G401.6 (cell line): ENCODE results near the gene SF1.

Source experiments
- FAIRE-seq: peaks from 2 replicates; lab custom pipeline; 2012; peaks lifted over from hg19 to GRCh38; lab: Jason Lieb, UNC

SF1 gene

DNA sequence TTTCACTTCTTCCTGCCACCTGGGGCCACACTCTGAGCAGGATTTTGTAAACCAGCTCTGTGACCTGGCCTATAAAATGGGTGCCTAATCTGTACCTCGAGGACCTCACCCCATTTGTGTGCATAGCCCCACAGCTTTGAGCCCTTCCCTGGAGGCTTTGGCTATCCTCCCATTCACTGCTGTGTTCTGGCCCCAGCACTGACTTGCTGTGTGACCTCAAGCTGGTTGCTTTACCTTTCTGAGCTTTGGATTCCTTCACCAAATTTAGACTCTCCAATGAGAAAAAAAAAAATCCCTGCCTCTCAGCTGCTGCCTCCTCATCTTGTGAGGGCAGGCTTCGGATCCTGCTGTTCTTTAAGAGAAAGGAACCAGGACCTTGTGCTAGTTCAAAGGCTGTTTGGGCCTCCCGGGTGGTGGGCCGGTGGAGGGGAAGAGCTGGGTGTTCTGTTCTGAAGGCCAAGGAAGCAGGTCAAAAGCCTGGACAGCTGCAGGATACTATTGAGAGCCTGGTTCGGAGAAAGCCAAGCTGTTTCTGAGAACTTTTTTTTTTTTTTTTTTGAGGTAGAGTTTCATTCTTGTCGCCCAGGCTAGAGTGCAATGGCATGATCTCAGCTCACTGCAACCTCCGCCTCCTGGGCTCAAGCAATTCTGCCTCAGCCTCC, 17.5 kb downstream of the SF1 start:
- peak; percentile 67 for FAIRE-seq

DNA sequence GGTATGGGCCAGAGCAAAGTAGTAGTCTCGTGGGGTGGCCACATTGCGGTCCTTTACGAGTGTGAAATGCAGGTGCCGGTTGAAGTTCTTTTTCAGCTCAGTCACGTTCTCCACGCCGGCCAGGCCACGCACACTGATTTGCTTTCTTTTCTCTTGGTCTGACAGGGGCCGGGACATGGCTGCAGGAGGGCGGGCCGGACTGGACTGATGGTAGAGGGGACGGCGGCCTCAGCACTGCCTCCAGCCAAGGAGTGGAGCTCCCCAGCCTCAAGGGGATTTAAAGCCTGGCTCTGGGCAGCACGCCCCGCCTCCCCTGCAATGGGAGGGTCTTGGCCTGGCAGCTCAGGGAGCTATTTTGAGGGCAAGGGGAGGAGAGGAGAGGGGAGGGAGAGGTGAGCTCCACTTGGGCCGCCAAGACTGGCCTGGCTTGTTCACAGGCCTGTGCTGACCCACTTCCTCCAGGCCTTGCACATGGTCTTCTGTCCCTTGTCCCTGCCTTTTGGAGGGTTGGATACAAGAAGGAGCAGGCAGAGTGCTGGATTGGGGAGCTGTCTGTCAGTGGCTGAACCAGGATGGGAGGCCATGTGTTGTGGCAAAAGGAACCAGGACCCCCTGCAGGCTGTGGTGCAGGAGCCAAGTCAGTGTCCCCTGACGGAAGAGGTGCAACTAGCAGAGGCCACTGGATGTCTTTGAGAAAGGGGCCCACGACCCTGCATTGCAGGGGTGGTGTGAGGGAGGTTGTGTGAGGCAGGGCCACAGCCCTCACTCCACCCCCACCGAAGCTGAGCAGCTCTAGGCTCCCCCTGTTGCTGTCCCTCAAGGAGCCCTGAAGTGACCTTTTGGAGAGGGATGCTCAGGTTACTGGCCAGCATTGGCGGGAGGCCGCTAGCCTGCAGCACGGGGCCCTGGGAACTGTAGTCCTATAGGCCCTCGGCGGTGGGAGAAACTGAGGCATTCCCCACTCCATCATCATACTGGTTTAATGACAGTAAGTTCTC, 18.3 kb downstream of the SF1 start, which contains the start of gene PYGM:
TSS of gene PYGM (minus strand) at position 253 of the 998 bp plus-strand sequence. CDS start at position 177, 76 bp downstream.
- peak; percentile 89 for FAIRE-seq

DNA sequence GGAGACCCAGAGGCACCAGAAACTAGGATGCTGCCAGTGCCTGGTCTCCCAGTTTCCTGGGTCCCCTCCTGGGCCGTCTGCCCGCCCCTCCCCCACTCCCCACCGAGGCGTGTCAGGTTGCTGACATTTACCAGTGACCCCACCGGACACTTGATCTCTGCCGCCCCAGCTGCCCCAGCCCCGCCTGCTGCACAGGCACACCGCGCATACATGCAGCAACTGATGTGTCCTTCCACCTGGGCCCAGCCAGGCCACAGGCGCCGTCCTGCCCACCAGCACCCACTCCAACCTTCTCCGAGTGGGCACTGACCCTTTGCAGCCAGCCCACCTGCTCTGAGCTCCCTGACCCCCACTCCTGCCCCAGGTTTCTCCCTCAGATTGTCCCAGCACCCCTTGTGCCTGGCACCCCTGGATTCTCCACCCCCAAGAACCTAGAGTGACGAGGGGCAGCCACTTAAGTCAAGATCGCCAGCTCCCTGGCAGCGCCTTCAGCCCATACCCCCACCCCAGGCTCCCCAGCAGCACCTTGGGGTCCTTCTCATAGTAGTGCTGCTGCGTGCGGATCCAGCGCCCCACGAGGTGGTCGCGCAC, 19.1 kb downstream of the SF1 start:
- no peak for FAIRE-seq

DNA sequence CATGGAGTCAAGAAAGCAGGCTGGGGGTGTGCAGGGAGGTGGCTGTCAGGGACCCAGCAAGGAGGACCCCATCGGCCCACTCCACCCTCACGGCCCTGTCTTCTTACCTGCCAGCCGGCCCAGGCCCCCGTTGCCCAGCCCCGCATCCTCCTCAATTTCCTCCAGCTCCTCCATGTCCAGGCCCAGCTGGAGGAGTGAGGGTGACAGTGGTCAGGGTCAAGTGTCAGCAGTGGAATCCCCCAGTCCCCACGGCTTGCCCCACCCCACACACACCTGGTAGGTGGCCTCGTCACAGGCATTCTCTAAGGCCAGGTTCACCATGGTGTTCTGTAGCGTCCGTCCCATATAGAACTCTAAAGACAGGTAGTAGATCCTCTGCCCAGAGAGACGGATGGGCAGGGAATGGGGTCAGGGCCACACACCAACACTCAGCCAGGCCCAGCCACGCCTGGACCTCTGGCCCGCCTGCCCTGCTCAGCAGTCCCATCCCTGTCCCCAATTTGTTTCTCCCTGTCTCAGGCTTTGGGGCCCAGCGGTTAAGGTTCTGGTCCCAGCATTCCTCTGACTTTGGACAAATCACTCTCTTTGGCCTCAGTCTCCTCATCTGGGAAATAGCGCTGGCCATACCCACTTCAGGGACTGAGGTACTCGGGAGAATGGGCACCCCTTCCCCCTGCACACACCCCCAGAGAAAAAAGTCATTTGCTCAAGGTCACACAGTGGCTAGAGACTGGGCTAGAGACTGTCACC, 19.8 kb downstream of the SF1 start:
- no peak for FAIRE-seq

DNA sequence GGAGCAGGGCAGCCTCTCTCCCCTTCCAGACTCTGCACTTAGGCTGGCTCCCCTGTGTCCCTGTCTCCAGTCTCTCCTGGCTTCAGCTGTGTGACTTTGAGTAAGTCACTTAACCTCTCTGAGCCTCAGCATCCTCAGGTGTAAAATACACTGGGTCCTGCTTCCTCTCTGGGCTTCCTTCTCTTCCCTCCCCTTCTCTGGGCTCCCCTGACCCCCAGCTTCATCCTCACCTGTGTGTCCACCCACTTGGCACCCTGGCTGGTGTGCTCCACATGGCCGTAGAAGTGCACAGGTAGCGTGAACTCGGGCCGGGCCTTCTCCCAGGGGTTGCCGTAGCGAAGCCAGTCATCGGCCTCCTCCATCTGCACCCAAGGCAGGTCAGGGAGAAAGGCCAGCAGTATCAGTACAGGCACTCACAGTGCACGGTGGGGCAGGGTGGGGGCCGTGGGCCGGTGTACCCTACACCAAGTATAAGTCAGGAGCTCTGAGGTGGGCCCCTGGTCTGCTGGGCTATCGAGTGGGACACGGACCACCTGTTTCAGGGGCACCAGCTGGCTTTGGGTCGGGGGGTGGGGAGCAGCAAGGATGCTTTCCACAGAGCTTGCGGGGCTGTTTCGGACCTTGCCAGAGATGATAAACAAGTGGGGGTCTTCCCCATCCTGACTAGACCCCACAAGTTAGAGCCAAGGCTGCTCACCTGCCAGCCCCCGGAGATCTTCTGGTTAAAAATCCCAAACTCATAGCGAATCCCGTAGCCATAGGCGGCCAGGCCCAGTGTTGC, 20.6 kb downstream of the SF1 start:
- FAIRE-seq, result no peak

DNA sequence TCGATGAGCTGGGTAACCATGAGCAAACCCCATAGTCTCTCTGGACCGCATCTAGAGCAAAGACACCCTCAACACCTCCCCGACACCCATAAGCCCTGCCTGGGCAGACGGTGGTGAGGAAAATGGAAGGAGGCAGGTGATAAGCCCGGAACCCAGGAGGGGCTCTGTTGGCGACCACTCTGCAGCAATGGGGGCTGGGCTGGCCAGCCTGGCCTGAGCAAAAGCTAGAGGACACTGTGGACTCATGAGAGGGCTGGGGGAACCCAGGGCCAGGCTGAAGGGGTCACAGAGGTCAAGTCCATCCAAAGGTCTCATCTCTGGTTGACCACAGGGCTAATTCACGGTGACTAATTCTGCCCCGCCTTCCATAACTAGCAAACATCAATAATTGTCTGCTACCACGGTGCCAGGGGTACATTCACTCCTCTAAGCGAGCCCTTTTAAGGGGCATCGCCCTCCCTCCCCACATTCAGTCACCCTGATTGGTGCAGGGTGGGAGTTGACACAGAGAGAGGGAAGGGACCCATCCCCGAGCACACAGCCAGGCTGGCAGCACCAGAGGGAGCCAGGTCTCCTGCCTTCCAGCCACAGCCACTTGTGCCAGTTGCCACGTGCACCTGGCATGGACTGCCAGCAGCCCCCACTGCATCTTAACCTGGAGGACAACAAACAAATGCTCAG, 22.5 kb downstream of the SF1 start:
- FAIRE-seq, result no peak

DNA sequence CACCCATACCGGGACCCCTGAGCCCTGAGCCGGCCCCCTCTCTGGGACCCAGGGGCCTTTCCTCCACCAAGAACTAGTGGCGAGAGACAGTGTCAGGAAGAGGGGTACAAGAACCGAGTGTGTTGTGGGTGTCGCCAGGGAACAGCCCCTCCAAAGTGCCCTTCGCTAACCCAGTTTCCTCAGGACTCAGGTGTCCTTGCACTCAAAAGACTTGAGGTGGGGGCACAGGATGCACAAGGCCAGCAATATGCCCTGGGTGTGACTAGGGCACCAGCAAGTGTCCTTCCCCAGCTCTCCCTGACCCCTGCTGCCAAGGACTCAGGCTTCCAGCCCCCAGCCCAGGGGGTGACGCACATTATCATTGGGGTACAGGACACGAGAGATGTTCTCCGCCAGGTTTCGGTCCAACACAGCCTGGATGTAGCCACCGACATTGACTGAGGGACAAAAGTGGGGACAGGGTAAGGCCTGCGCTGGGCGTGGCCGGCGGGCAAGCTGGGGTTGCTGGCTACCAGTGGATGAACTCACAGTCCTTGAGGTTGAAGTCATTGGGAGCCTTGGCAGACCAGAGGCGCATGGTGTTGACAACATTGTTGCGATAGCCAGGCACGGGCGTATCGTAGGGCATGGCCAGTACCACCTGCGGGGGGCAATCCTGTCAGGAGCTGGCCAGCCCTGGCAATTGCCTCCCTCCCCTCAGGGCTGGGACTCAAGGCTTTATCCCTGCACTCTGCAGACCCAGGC, 23.3 kb downstream of the SF1 start:
- FAIRE-seq, result no peak

DNA sequence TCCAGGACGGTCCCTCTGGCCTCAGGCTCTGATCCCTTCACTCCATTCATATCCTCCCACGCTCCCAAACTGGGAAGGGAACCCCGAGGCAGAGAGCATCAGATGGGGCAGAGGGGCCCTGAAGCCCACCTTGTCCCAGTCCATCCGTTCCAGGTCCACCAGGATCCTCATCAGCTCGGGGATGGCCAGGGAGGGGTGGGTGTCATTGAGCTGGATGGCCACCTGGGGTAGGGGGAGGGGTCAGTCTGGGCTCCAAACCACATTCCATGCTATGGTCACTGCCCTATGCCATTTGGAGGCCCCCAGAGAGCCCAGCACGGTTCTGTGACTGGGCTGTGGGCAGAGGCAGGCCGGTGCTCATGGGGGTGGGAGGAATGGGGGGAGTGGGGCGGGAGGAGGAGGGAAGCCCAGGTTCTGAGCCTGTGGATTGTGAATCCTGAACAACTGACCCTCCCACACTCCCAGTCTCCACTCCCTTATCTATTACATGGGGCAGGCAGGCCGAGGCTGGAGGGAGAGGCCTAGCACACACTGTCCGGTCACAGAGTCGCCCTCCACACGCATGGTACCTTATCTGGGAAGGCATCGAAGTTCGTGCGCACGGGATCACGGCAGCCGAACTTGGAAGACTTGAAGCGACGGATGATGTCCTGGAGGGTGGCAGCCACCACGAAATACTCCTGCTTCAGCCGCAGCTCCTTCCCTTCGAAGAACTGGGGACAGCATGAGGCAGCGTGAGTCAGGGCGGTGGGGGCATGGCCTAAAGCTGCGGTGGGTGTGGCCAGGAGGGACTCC, 24.0 kb downstream of the SF1 start:
- no peak for FAIRE-seq

DNA sequence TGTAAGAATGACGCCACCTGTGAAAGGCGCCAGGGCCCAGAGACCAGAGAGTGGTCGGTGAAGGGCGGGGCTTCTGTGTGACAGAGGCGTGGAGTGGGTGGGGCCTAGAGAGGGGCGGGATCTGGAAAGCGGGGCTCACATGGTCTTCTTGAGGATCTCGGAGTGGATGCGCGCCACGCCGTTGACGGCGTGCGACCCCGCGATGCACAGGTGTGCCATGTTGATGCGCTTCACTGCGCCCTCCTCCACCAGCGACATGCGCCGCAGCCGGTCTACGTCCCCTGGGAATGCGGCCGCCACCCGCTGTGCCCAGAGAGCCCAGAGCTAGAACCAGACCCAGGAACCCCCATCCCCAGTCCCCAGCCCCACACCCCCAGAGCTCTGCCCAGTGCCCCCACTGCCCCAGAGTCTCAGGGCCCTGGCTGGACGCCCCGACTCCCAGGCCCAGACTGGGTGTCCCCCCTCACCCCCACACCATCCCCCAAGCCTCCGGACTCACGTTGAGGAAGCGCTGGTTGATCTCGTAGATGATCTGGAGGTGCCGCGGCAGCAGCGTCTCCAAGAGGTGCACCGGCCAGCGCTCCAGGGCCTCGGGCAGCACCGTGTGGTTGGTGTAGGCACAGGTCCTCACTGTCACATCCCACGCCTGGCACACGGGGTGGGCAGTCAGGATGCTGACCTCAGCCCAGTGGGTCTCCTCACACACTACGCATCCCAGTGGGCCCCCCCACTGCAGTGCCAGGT, 24.8 kb downstream of the SF1 start:
- no peak for FAIRE-seq

DNA sequence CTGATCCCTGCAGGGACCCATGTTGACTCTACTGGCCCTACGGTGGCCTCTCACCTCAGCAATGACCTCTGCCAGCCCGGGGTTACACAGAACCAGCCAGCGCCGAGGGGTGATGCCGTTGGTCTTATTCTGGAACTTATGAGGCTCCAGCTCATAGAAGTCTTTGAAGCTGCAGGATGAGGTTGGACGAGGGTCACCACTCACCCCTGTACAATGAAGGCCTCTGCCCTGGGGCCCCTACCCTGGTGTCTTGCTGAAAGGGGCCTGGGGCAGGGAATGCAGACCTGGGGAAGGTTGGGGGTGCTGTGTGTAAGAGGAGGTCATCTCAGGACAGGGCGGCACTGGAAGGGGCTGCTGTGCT, 25.3 kb downstream of the SF1 start:
- no peak for FAIRE-seq

DNA sequence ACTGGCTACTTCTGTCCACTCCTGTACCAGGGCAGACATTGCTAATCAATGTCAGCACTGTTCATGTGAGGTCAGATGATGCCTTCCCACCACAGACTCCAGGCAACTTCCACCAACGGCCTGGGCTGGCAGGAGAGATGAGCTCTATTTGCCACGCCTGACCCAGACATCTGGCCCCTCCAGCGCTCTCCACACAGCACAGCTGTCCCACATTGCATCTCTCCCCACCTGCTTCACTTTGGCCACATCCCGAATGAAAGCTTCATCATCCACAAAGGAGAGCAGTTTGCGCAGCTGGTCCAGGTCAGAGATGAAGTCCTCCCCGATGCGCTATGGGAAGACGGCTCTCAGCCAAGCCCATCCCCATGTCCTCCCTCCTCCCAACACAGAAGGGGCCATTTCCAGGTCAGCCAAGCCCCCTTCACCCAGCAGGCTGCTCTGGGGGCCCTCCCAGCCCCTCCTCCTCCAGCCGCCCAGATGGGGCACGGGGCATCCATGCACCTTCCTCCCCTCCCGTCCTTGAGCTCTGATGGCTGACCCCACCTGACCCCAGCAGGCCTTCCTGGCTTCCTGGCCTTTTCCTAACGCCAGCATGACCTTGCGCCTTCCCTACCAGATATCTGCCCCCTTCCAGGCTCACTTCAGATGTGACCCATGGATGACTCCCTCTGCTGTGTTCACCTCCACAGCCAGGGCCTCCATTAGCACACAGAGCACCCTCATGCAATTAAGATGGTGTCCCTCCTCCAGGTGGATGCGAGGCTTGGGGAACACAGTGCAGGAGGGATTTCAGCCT, 26.0 kb downstream of the SF1 start:
- no peak for FAIRE-seq

DNA sequence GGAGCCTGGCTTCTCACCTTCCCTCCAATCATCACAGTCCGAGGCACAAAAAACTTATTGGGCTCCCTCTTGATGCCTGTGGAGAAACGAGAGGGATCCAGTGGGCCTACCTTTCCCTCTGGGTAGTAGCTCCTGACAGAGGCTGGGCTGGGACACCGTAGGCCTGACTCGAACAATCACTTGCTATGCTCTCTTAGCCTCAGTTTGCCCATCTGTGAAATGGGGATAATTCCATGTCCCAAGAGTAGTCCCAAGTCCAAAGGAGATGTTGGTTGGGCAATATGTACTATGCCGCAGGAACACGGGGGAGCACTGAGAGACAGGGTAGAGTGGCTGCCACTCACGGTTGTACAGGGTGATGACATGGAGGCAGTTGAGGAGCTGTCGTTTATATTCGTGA, 26.8 kb downstream of the SF1 start:
- no peak for FAIRE-seq

DNA sequence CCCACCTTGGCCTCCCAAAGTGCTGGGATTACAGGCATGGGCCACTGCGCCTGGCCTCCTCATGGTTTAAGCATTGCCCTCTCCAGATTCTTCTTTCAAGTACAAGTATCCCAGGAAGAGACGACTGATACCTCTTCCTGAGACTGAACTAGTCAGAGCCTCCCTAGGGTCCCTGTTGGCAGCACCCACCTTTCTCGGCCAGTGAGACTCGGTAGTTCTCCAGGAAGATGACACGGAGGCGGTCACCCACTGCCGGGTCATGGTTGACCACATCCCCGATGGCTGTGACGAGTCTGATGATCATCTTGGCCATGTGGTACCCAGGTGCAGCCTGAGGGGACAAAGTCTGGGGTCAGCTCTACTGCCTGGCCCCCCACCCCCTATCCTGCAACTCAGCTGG, 27.2 kb downstream of the SF1 start:
- no peak for FAIRE-seq

DNA sequence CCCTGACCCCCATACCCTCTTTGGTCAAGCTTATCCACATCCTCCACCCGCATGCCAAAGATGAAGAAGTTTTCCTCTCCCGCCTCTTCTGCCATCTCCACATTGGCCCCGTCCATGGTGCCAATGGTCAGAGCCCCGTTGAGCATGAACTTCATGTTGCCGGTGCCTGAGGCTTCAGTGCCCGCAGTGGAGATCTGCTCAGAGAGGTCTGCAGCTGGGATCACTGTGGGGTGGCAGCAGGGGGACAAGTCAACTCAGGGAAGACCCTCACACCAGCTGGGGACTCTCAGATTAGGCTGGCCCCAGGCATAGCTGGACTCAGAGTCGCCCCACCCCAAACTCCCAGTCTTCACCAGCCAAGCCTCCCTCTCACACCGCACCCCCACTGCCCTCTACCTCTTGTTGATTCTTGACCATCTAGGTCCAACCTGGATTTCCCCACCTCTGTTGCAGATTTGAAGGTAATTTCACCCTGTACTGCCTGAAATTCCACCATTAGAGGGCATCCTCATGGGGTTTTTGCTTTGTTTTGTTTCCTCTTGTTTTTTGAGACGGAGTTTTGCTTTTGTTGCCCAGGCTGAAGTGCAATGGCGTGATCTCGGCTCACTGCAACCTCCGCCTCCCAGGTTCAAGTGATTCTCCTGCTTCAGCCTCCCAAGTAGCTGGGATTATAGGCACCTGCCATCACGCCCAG, 27.8 kb downstream of the SF1 start:
- no peak for FAIRE-seq

DNA sequence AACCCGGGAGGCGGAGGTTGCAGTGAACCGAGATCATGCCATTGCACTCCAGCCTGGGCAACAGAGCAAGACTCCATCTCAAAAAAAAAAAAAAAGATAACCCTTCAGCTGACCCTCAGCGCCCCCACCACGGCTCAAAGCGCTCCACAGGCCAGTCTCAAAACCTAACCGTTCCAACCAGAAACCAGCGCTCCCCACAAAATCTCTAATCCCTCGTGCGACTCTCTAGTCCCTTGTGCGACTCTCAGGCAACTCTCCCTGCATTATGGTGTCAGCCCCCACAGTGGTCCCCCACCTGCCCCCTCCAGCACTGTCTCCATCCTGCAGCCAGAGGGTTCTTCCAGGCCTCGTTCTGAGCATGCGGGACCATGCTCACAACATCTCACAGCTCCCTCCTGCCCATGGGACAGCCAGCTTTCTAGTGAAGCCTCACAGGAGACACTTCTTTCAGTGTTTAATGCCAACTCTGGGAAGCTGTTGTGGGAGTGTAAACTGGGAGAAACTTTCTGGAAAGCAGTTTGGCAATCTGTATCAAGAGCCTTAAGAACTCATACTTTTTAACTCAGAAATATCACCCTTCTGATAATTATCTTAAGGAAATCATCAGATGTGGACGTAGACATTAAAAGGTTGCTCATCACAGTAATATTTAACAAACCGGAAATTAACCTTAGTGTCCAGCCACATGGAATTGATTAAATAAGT, 30.2 kb downstream of the SF1 start:
- FAIRE-seq, result no peak

DNA sequence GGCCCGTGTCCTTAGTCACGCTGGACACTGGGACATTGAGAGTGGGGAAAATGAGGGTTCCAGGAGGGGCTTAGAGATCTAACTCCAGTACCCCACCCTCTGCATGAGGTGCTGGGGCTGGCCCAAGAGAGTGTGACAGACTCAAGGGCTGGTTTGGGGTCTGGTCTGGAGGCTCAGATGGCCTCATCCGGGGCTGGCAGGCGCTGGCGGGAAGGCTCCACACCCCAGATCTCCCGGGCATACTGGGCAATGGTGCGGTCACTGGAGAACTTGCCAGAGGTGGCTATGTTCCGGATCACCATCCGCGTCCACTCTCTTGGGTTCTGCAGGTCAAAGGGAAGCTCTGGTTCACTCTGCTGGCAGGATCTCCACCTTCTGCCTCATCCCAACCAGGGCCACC, 31.9 kb downstream of the SF1 start:
- no peak for FAIRE-seq
